Endothelial cell (in vitro differentiated cells): ENCODE measurements around the gene RNF222. TPM values are rescaled to one million over a fixed set of nuclear protein-coding genes. Genes with fewer than 3 reads are reported as not detected.

ENCODE experiments used
- DNase-seq: peaks from one replicate; pipeline ENCODE4 v3.0.0; 2021; ENCODE audit warnings: low spot score
- H3K27ac Mint-ChIP-seq: one replicate; pipeline ENCODE4 v1.8.0; 2021; ENCODE audit warnings: mixed read lengths, inconsistent platforms; ENCODE audit not compliant: unreplicated experiment
- H3K27me3 Mint-ChIP-seq: one replicate; pipeline ENCODE4 v1.8.0; 2021; ENCODE audit warnings: mild to moderate bottlenecking, moderate library complexity, mixed read lengths, inconsistent platforms; ENCODE audit not compliant: unreplicated experiment
- H3K36me3 Mint-ChIP-seq: one replicate; pipeline ENCODE4 v1.8.0; 2021; ENCODE audit warnings: mild to moderate bottlenecking, low read depth, mixed read lengths, inconsistent platforms; ENCODE audit not compliant: unreplicated experiment
- H3K4me1 Mint-ChIP-seq: one replicate; pipeline ENCODE4 v1.8.0; 2021; ENCODE audit warnings: mild to moderate bottlenecking, mixed read lengths, inconsistent platforms; ENCODE audit not compliant: unreplicated experiment
- H3K4me3 Mint-ChIP-seq: one replicate; pipeline ENCODE4 v1.8.0; 2021; ENCODE audit warnings: mild to moderate bottlenecking, mixed read lengths, inconsistent platforms; ENCODE audit not compliant: unreplicated experiment
- H3K9me3 Mint-ChIP-seq: one replicate; pipeline ENCODE4 v1.8.0; 2021; ENCODE audit warnings: mixed read lengths, inconsistent platforms; ENCODE audit not compliant: unreplicated experiment
- CTCF ChIP-seq: fragments of 200-600 bp; sonication (generic); IDR thresholded peaks from one replicate; pipeline ENCODE4 v1.5.0; 2021; ENCODE audit warnings: antibody characterized with exemption; ENCODE audit not compliant: unreplicated experiment
- total RNA-seq: library from RNA; stranded (reverse); fragmentation: NEBNext Ultra II Directional; extraction: Animal tissue kit (Norgen Biotek cat#: 25700); gene quantifications from one replicate; pipeline ENCODE4 v1.2.1, GENCODE V29; 2021; ENCODE audit not compliant: unreplicated experiment

The RNF222 gene
- total RNA-seq, 1 donor from 2014 or later = not detected

- DNase-seq = no peak
- Mint-ChIP-seq H3K4me1 (peaks cover 16% of the 10 kb centered on the region), H3K4me3 (no peak overlapping the region), H3K27me3 (peaks cover 4% of the 10 kb centered on the region), H3K36me3 (no peaks in the 10 kb centered on the region), H3K9me3 (no peaks in the 10 kb centered on the region), H3K27ac (no peak overlapping the region)
- TF ChIP-seq CTCF = no peak
Observed at GRCh38 chr17:8421571-8421970, 23.9 kb upstream of the RNF222 start.

GRCh38 chr17:8420041-8420934 is 22.7 kb upstream of the RNF222 start:
- no peak for TF ChIP-seq CTCF
- peaks cover 4% of the 10 kb centered on the region for H3K27me3 Mint-ChIP-seq
- H3K9me3 Mint-ChIP-seq = no peaks in the 10 kb centered on the region
- no peak overlapping the region for H3K27ac Mint-ChIP-seq
- H3K36me3 Mint-ChIP-seq = no peaks in the 10 kb centered on the region
- no peak for DNase-seq
- H3K4me3 Mint-ChIP-seq = no peak overlapping the region
- H3K4me1 Mint-ChIP-seq = peaks cover 16% of the 10 kb centered on the region

- Mint-ChIP-seq H3K4me3 (no peak overlapping the region), H3K27ac (no peak overlapping the region), H3K4me1 (peaks cover 15% of the 10 kb centered on the region), H3K36me3 (no peaks in the 10 kb centered on the region), H3K9me3 (no peaks in the 10 kb centered on the region), H3K27me3 (peaks cover 3% of the 10 kb centered on the region)
- no peak for DNase-seq
- TF ChIP-seq CTCF = no peak
Observed at GRCh38 chr17:8419305-8419704, 21.7 kb upstream of the RNF222 start.

- Mint-ChIP-seq H3K4me1 (peaks cover 8% of the 10 kb centered on the region), H3K27me3 (peaks cover 2% of the 10 kb centered on the region), H3K4me3 (no peak overlapping the region), H3K36me3 (no peaks in the 10 kb centered on the region), H3K27ac (no peak overlapping the region), H3K9me3 (no peaks in the 10 kb centered on the region)
- TF ChIP-seq CTCF = no peak
- no peak for DNase-seq
Observed at GRCh38 chr17:8418471-8418870, 20.8 kb upstream of the RNF222 start.

GRCh38 chr17:8417806-8418205 is 20.2 kb upstream of the RNF222 start:
- TF ChIP-seq CTCF = no peak
- Mint-ChIP-seq H3K27ac (no peak overlapping the region), H3K4me1 (peaks cover 8% of the 10 kb centered on the region), H3K4me3 (no peak overlapping the region), H3K36me3 (no peaks in the 10 kb centered on the region), H3K27me3 (peaks cover 2% of the 10 kb centered on the region), H3K9me3 (no peaks in the 10 kb centered on the region)
- DNase-seq = no peak
